HG03571 (cell line): ENCODE measurements around the gene RBM20.
A peak's percentile ranks its signal among the peaks of the same experiment; 100 is the strongest.

Experiments used
- ATAC-seq: cut with Tn5 transposase; IDR thresholded peaks from one replicate; pipeline ENCODE4 v1.9.1; 2021; ENCODE audit not compliant: unreplicated experiment

The RBM20 gene

GRCh38 chr10:110730345-110731050, 86.4 kb downstream of the RBM20 start:
- no peak for ATAC-seq

- ATAC-seq = no peak
Observed at GRCh38 chr10:110733218-110733952, 89.2 kb downstream of the RBM20 start.

GRCh38 chr10:110735620-110736027, 91.5 kb downstream of the RBM20 start:
- no peak for ATAC-seq

GRCh38 chr10:110737886-110738634, 93.9 kb downstream of the RBM20 start:
- no peak for ATAC-seq

GRCh38 chr10:110739811-110740271, 95.7 kb downstream of the RBM20 start:
- no peak for ATAC-seq

- no peak for ATAC-seq
Observed at GRCh38 chr10:110742801-110743200, 98.7 kb downstream of the RBM20 start.

- ATAC-seq = no peak
Observed at GRCh38 chr10:110744782-110745181, 100.6 kb downstream of the RBM20 start.

GRCh38 chr10:110746254-110746826, 102.2 kb downstream of the RBM20 start:
- peak; percentile 62 for ATAC-seq

GRCh38 chr10:110746969-110747608, 103.0 kb downstream of the RBM20 start:
- no peak for ATAC-seq

GRCh38 chr10:110747609-110748464, 103.7 kb downstream of the RBM20 start:
- ATAC-seq = no peak

- no peak for ATAC-seq
Observed at GRCh38 chr10:110748970-110749369, 104.8 kb downstream of the RBM20 start.

GRCh38 chr10:110750931-110751330, 106.8 kb downstream of the RBM20 start:
- no peak for ATAC-seq

GRCh38 chr10:110751850-110752249, 107.7 kb downstream of the RBM20 start:
- ATAC-seq = no peak

GRCh38 chr10:110753462-110753861, 109.3 kb downstream of the RBM20 start:
- ATAC-seq = no peak

- ATAC-seq = no peak
Observed at GRCh38 chr10:110754375-110755105, 110.4 kb downstream of the RBM20 start.

GRCh38 chr10:110755781-110756180, 111.6 kb downstream of the RBM20 start:
- no peak for ATAC-seq

GRCh38 chr10:110756876-110757275, 112.7 kb downstream of the RBM20 start:
- ATAC-seq = no peak

- ATAC-seq = no peak
Observed at GRCh38 chr10:110757586-110757985, 113.5 kb downstream of the RBM20 start.

GRCh38 chr10:110758128-110758765, 114.1 kb downstream of the RBM20 start:
- ATAC-seq = no peak
